HUES64 (cell line): Measurements from ENCODE around the gene ACSF2.

Source experiments
- H3K27ac ChIP-seq: 2 replicates; pipeline ENCODE4 v1.7.0; 2013; ENCODE audit warnings: low read depth, low read length, inconsistent platforms
- H3K27me3 ChIP-seq: 2 replicates; pipeline ENCODE4 v1.6.1; 2013; ENCODE audit warnings: mild to moderate bottlenecking, low read length; ENCODE audit not compliant: insufficient read depth
- H3K36me3 ChIP-seq: 2 replicates; pipeline ENCODE4 v1.6.1; 2013; ENCODE audit warnings: mild to moderate bottlenecking, low read length; ENCODE audit not compliant: insufficient read depth
- H3K4me1 ChIP-seq: 2 replicates; pipeline ENCODE4 v1.6.1; 2013; ENCODE audit warnings: mild to moderate bottlenecking, low read length, moderate library complexity; ENCODE audit not compliant: insufficient read depth
- H3K4me3 ChIP-seq: 2 replicates; pipeline ENCODE4 v1.5.1; 2013; ENCODE audit warnings: mild to moderate bottlenecking, low read length, moderate library complexity
- H3K9ac ChIP-seq: 2 replicates; pipeline ENCODE4 v1.6.1; 2013; ENCODE audit warnings: mild to moderate bottlenecking, low read depth, low read length
- H3K9me3 ChIP-seq: 2 replicates; pipeline ENCODE4 v1.6.1; 2013; ENCODE audit warnings: low read depth, low read length; ENCODE audit not compliant: insufficient read depth
- WGBS: fragments of 150-250, 120-280 bp; methylation state at CpG from one replicate; pipeline ENCODE4 v1.1.7; 2013; ENCODE audit warnings: missing lambda C conversion rate; 5-methylcytosine and 5-hydroxymethylcytosine counted together

Gene ACSF2

GRCh38 chr17:50480854-50481490 lies 55.0 kb downstream of the ACSF2 start:
- Histone ChIP-seq H3K36me3 (peaks cover 32% of the 10 kb centered on the region), H3K27ac (no peak overlapping the region), H3K4me3 (no peak overlapping the region), H3K9ac (no peak overlapping the region), H3K9me3 (no peaks in the 10 kb centered on the region), H3K4me1 (no peaks in the 10 kb centered on the region), H3K27me3 (peaks cover 14% of the 10 kb centered on the region; the same call in 1 of the 2 replicates)
- WGBS: no CpG with 5 or more reads among the region's 2 CpGs

- Histone ChIP-seq H3K27ac (no peak overlapping the region), H3K9ac (no peak overlapping the region), H3K27me3 (peaks cover 9% of the 10 kb centered on the region; the same call in 1 of the 2 replicates), H3K4me3 (no peak overlapping the region), H3K4me1 (no peaks in the 10 kb centered on the region), H3K36me3 (peaks cover 34% of the 10 kb centered on the region), H3K9me3 (no peaks in the 10 kb centered on the region)
- 92% methylated on average over 4 of the region's 4 CpGs for WGBS
These were observed 55.6 kb downstream of the ACSF2 start for GRCh38 chr17:50481648-50482047.

- Histone ChIP-seq H3K36me3 (peaks cover 34% of the 10 kb centered on the region), H3K4me1 (no peaks in the 10 kb centered on the region), H3K9me3 (no peaks in the 10 kb centered on the region), H3K27ac (no peak overlapping the region), H3K27me3 (peaks cover 7% of the 10 kb centered on the region; the same call in 1 of the 2 replicates), H3K9ac (no peak overlapping the region), H3K4me3 (no peak overlapping the region)
- 95% methylated on average over 23 of the region's 23 CpGs for WGBS
These were observed 56.1 kb downstream of the ACSF2 start for GRCh38 chr17:50482110-50482509.

- Histone ChIP-seq H3K36me3 (peaks cover 34% of the 10 kb centered on the region), H3K9me3 (no peaks in the 10 kb centered on the region), H3K4me1 (no peaks in the 10 kb centered on the region), H3K27ac (no peak overlapping the region), H3K4me3 (no peak overlapping the region), H3K27me3 (peaks cover 5% of the 10 kb centered on the region; the same call in 1 of the 2 replicates), H3K9ac (no peak overlapping the region)
- WGBS: 31% methylated on average over 6 of the region's 7 CpGs
These were observed 56.5 kb downstream of the ACSF2 start for GRCh38 chr17:50482516-50482915.

- no peak overlapping the region for H3K9ac ChIP-seq
- peaks cover 34% of the 10 kb centered on the region for H3K36me3 ChIP-seq
These were observed 57.2 kb downstream of the ACSF2 start for GRCh38 chr17:50483266-50483665.

GRCh38 chr17:50484386-50485155 lies 58.6 kb downstream of the ACSF2 start:
- H3K27ac ChIP-seq: no peak overlapping the region
- H3K27me3 ChIP-seq: no peaks in the 10 kb centered on the region
- no peaks in the 10 kb centered on the region for H3K9me3 ChIP-seq
- no peak overlapping the region for H3K9ac ChIP-seq
- 93% methylated on average over 11 of the region's 11 CpGs for WGBS
- no peaks in the 10 kb centered on the region for H3K4me1 ChIP-seq
- no peak overlapping the region for H3K4me3 ChIP-seq
- H3K36me3 ChIP-seq: peaks cover 34% of the 10 kb centered on the region

More at GRCh38 chr17:50483266-50483665, 57.2 kb downstream of the ACSF2 start:
- Histone ChIP-seq H3K27ac (no peak overlapping the region), H3K27me3 (no peaks in the 10 kb centered on the region), H3K4me1 (no peaks in the 10 kb centered on the region), H3K4me3 (no peak overlapping the region), H3K9me3 (no peaks in the 10 kb centered on the region)
- WGBS: 97% methylated on average over 5 of the region's 5 CpGs

GRCh38 chr17:50487213-50488096 lies 61.4 kb downstream of the ACSF2 start:
- H3K4me1 ChIP-seq: no peaks in the 10 kb centered on the region
- 92% methylated on average over 17 of the region's 17 CpGs for WGBS
- H3K27me3 ChIP-seq: no peaks in the 10 kb centered on the region
- no peak overlapping the region for H3K4me3 ChIP-seq
- H3K9me3 ChIP-seq: no peaks in the 10 kb centered on the region
- H3K27ac ChIP-seq: no peak overlapping the region
- no peak overlapping the region for H3K9ac ChIP-seq
- peaks cover 31% of the 10 kb centered on the region for H3K36me3 ChIP-seq

- Histone ChIP-seq H3K9me3 (no peaks in the 10 kb centered on the region), H3K27me3 (no peaks in the 10 kb centered on the region), H3K4me1 (no peaks in the 10 kb centered on the region), H3K9ac (no peak overlapping the region), H3K4me3 (no peak overlapping the region), H3K27ac (no peak overlapping the region), H3K36me3 (peaks cover 23% of the 10 kb centered on the region)
- 95% methylated on average over 2 of the region's 2 CpGs for WGBS
These were observed 62.9 kb downstream of the ACSF2 start for GRCh38 chr17:50488880-50489279.

GRCh38 chr17:50491505-50491904 lies 65.5 kb downstream of the ACSF2 start:
- H3K4me1 ChIP-seq: no peaks in the 10 kb centered on the region
- no peak overlapping the region for H3K4me3 ChIP-seq
- H3K27ac ChIP-seq: no peak overlapping the region
- no peaks in the 10 kb centered on the region for H3K36me3 ChIP-seq
- WGBS: 100% methylated on average over 1 of the region's 1 CpG
- no peaks in the 10 kb centered on the region for H3K9me3 ChIP-seq
- H3K27me3 ChIP-seq: no peaks in the 10 kb centered on the region
- H3K9ac ChIP-seq: no peak overlapping the region

- Histone ChIP-seq H3K27me3 (no peaks in the 10 kb centered on the region), H3K9me3 (no peaks in the 10 kb centered on the region), H3K4me3 (no peak overlapping the region), H3K36me3 (no peaks in the 10 kb centered on the region), H3K4me1 (no peaks in the 10 kb centered on the region), H3K27ac (no peak overlapping the region), H3K9ac (no peak overlapping the region)
- WGBS: 98% methylated on average over 5 of the region's 8 CpGs
These were observed 66.2 kb downstream of the ACSF2 start for GRCh38 chr17:50492214-50492613.

GRCh38 chr17:50493744-50494143 lies 67.7 kb downstream of the ACSF2 start:
- H3K4me1 ChIP-seq: no peaks in the 10 kb centered on the region
- H3K36me3 ChIP-seq: no peaks in the 10 kb centered on the region
- H3K27ac ChIP-seq: no peak overlapping the region
- no peak overlapping the region for H3K4me3 ChIP-seq
- no peak overlapping the region for H3K9ac ChIP-seq
- no peaks in the 10 kb centered on the region for H3K27me3 ChIP-seq
- no peaks in the 10 kb centered on the region for H3K9me3 ChIP-seq
- WGBS: 72% methylated on average over 3 of the region's 3 CpGs
